ENCODE data around the gene RUSF1. TPM values are rescaled to one million over a fixed set of nuclear protein-coding genes. Genes with fewer than 3 reads are reported as not detected.

The RUSF1 gene
- polyA plus RNA-seq, 3 donors, result 10.3 to 45.1 (median 11.8) TPM

GRCh38 chr16:31502981-31503380, 5.2 kb downstream of the RUSF1 start:
- Mint-ChIP-seq H3K36me3 (peaks cover 28 to 35% of the 10 kb centered on the region in 2 donors), H3K4me1 (peaks cover 35% of the 10 kb centered on the region), H3K27me3 (ENCODE audit: low read depth in 3 of 3) (no peaks in the 10 kb centered on the region), H3K4me3 (no peak overlapping the region), H3K9me3 (no peaks in the 10 kb centered on the region), H3K27ac (no peak overlapping the region)
- Histone ChIP-seq H3K27me3 (ENCODE audit: control insufficient read depth in 2 of 2, insufficient read depth in 2 of 2, low read length in 2 of 2) (no peaks in the 10 kb centered on the region), H3K4me2 (replicated peaks; ENCODE audit: extremely low read depth, low read length, poor library complexity, severe bottlenecking) (no peak overlapping the region), H4K20me1 (ENCODE audit: insufficient read depth, low read length) (no peaks in the 10 kb centered on the region), H3K79me2 (ENCODE audit: insufficient read depth, low read length) (peaks cover 15% of the 10 kb centered on the region), H3K9ac (ENCODE audit: insufficient read depth, low read length, poor library complexity, severe bottlenecking) (no peak overlapping the region), H3K27ac (ENCODE audit: low read depth in 1 of 2, low read length in 2 of 2) (no peak overlapping the region), H3K4me1 (ENCODE audit: control insufficient read depth in 1 of 2, insufficient read depth in 2 of 2, low read length in 2 of 2) (peaks cover 25 to 28% of the 10 kb centered on the region in 2 donors), H3K4me3 (replicated peaks in 1 of 3; ENCODE audit: low read depth in 2 of 3, low read length in 3 of 3) (no peak overlapping the region), H3K9me3 (replicated peaks in 1 of 2; ENCODE audit: control insufficient read depth in 1 of 2, insufficient read depth in 1 of 2, low read length in 2 of 2) (no peaks in the 10 kb centered on the region), H2AFZ (ENCODE audit: insufficient read depth, low read depth, low read length, poor library complexity, severe bottlenecking) (no peak overlapping the region), H3K36me3 (replicated peaks in 1 of 2; ENCODE audit: control insufficient read depth in 1 of 2, insufficient read depth in 2 of 2, low read length in 2 of 2) (peaks cover 20 to 28% of the 10 kb centered on the region in 2 donors)
- intact Hi-C loops (cut with micrococcal nuclease), result no loop called here
- no peak for DNase-seq
- TF ChIP-seq CTCF (IDR thresholded peaks at IDR 0.05), result no peak

GRCh38 chr16:31501966-31502348, 6.2 kb downstream of the RUSF1 start:
- 80% methylated on average over 1 of the region's 4 CpGs for WGBS (ENCODE audit: insufficient coverage)
- Histone ChIP-seq H3K4me3 (replicated peaks in 1 of 3; ENCODE audit: low read depth in 2 of 3, low read length in 3 of 3) (no peak overlapping the region), H3K4me2 (replicated peaks; ENCODE audit: extremely low read depth, low read length, poor library complexity, severe bottlenecking) (no peak overlapping the region), H2AFZ (ENCODE audit: insufficient read depth, low read depth, low read length, poor library complexity, severe bottlenecking) (no peak overlapping the region), H3K9ac (ENCODE audit: insufficient read depth, low read length, poor library complexity, severe bottlenecking) (no peak overlapping the region), H3K36me3 (replicated peaks in 1 of 2; ENCODE audit: control insufficient read depth in 1 of 2, insufficient read depth in 2 of 2, low read length in 2 of 2) (peaks cover 28 to 37% of the 10 kb centered on the region in 2 donors), H3K4me1 (ENCODE audit: control insufficient read depth in 1 of 2, insufficient read depth in 2 of 2, low read length in 2 of 2) (peaks cover 16 to 18% of the 10 kb centered on the region in 2 donors), H3K9me3 (replicated peaks in 1 of 2; ENCODE audit: control insufficient read depth in 1 of 2, insufficient read depth in 1 of 2, low read length in 2 of 2) (no peaks in the 10 kb centered on the region), H3K27ac (ENCODE audit: low read depth in 1 of 2, low read length in 2 of 2) (no peak overlapping the region), H4K20me1 (ENCODE audit: insufficient read depth, low read length) (no peaks in the 10 kb centered on the region), H3K79me2 (ENCODE audit: insufficient read depth, low read length) (peaks cover 5% of the 10 kb centered on the region), H3K27me3 (ENCODE audit: control insufficient read depth in 2 of 2, insufficient read depth in 2 of 2, low read length in 2 of 2) (no peaks in the 10 kb centered on the region)
- Mint-ChIP-seq H3K9me3 (no peaks in the 10 kb centered on the region), H3K4me3 (no peak overlapping the region), H3K4me1 (peaks cover 28% of the 10 kb centered on the region), H3K36me3 (peaks cover 38 to 45% of the 10 kb centered on the region in 2 donors), H3K27ac (no peak overlapping the region), H3K27me3 (ENCODE audit: low read depth in 3 of 3) (no peaks in the 10 kb centered on the region)
- DNase-seq, result no peak
- no peak for TF ChIP-seq CTCF (IDR thresholded peaks at IDR 0.05)
- intact Hi-C loops (cut with micrococcal nuclease), result no loop called here

Data from CD14-positive monocyte (primary cell).